Activated gamma-delta T cell treated with Interleukin-2 at 50 U/mL for 16 hours (primary cell): Measurements from ENCODE around the gene ACBD6.
A peak's percentile ranks its signal among the peaks of the same experiment; 100 is the strongest.

Experiments
- DNase-seq: peaks from one replicate; pipeline ENCODE4 v3.0.0-alpha.2; 2020

Gene ACBD6

DNA sequence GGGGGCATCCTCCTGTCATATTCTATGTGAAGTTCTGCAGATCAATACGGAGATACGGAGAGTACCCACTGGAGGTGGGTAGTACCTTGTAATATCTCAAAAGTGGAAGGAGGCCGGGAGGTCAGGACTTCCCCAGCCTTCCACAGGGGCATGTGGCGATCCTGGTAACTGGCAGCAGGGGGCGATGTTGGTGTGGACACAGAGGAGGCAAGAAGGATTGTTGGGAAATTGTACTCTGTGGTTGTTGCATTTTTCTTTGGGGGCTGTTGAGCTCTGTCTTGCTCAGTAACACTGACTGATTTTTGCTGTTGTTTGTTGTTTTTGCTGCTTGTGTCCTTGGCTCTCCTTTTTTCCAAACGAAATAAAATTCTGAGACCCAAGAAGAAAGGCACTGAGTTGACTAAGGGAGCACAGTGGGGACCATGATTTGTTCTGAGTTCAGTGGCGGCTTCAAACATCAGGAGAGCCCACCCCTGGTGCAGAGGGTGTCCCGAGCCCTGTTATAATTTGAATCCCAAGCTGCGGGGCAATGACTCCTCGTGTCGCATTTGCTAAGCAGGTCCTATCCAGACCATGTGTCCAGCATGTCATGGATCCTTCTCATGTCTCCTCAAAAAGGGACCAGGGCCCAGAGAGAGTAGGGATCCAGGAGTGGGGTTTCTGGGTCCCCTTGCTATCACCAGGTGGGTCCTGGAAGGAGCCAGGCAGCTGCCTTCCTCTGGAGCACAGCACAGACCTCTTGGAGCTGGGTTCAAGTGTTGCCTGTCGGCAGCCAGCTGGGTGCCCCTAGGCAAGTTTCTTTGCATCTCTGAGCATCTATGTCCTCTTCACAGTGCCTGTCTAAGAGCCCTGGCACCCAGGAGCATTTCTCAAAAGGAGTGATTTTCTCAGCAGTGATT is 249.5 kb downstream of the ACBD6 start:
- DNase-seq = peak; percentile 52

DNA sequence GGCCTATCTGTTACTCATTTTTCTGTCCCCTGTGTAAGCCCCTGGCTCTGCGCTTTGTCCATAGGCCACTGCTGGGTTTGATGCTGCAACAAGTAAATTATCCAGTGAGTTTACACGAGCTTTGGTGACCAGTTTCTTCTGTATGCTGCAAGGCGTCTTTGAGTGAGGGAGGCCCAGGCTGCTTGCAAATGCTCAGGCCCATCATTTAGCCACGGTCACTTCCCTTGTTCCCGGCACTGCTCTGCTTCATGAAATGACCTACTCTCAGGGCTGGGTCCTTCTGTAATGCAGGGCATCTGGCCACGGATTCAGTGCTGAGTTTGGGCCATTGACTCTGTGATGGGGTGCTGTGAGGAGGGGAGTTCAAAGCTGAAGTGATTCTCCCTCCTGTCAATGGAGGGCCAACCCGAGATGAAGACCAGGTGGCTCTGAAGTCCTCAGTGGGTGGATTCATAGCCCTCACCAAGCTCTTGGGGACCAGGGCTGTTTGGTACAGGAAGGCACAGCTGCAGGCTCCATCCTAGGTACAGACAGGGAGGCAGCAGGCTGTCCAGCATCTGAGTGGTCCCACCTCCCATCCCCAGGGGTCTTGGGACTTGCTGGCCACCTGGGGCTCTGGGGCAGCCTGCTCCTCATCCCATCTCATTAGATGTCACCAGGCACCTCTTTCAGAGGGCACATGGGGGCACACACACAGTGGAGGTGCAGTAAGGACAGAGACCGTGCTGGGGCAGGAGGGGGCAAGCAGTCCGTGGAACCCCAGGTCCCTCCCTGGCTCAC is 250.7 kb downstream of the ACBD6 start:
- no peak for DNase-seq

DNA sequence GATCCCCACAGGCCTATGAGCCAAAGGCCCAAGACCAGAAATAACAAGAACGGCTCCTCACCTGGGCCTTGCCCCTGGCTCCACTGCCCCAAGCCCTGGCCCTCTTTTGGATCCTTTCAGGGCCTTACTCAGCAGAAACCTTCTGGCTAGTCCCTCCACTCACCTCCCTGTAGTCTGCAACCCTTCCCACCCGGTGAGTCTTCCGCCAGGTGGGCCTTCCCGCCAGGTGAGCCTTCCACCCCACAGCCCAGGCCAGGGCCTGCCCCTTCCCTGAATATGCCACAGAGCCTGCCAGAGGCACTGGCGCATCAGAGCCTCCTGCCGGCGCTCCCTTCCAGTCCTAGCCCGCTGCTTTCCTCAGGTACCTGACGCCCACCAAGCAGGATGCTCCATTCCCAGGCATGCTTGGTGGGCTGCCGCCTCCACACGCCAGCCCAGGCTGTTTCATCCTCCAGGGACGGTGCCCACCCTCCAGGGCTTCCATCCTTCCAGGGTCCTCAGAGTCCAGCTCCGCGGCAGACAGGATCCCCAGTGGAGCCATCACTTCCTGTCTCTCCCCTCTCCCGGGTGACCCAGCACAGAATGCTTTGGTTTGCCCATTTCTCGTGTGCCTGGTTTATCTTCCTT is 251.4 kb downstream of the ACBD6 start:
- DNase-seq = no peak

DNA sequence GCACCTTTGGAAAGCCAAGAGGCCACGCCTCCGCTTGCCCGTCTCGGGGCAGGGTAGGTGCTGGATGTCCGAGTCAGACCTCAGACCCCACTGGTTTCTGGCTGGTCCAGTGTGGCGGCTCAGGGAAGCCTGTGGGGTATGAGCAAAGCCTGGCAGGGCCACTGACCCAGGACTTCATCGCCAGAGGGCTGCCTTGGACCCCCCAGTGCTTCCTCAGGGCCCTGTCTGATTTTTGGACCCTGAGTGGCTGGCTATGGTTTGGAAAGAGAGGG is 251.9 kb downstream of the ACBD6 start:
- no peak for DNase-seq

DNA sequence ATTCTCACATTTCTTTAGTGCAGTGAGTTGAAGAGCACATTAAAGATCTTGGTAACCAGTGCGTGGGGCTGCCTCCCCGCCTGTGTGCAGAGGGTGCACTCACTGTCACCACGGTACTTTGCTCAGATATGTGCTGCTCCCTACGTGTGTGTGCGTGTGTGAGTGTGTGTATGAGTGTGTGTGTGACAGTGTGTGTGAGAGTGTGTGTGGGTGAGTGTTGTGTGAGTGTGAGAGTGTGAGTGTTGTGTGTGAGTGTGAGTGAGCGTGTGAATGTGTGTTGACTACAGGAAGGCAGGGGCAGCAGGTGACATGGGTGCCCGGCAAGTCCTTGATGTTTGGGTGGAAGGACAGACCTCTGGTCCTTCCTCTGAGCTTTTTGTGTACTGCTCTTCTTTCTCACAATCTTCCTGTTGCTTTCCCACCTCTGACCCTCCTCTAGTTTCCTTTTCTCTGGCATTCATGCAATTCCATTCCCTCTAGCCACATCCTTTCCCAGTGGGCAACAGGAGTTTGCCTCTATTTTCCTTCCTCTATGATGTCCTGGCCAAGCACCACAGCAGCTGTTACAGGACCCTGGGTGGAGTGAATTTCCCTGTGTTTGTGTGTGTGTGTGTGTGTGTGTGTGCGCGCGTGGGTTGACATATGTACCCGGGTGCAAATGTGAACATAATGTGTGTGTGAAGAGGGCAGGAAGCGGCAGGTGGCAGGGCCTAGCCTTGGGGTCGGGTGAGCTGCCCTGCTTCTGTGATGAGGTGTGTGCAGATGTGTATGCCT is 252.5 kb downstream of the ACBD6 start:
- no peak for DNase-seq

DNA sequence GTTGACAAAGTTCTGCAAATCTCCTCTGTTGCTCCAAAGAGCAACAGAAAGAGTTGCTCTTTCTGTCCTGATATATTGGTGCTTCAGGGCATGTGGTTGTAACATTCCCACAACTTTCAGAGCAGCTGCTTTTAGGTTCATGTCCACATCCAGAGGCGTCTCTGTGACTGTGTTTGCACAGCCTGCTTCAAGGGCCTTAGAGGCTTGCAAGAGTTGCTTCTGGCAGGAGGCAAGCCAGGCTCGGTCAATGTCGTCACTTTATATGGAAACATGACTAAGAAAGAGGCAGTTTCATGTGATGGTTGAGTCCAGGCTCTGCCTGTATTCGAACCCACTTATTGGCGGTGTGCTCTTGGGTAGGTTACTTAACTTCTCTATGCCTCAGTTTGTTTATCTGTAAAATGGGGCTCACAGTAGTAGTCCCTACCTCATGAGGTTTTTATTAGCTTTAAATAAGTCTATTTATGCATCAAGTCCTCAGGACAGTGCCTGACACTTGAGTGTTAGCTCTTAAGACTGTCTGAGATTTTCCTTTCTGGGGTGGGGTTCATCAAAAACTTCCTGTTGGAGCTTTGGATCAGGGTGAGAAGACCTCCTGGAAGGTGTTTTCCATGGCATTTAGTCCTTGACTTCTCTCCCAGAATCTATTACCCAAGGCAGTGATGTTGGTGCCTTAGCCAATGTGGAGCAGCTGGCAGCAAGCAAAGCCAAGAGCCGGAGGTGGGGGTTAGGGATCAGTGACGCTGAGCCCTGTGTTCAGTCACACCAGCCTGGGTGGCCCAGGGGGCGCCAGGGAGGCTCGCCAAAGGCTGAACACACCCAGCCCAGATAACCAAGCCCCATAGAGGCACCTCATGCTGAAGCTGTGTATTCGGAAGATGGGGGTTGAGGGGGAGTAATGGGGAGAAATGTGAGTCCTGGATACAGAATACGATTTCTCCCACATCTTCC is 253.4 kb downstream of the ACBD6 start:
- DNase-seq = no peak

DNA sequence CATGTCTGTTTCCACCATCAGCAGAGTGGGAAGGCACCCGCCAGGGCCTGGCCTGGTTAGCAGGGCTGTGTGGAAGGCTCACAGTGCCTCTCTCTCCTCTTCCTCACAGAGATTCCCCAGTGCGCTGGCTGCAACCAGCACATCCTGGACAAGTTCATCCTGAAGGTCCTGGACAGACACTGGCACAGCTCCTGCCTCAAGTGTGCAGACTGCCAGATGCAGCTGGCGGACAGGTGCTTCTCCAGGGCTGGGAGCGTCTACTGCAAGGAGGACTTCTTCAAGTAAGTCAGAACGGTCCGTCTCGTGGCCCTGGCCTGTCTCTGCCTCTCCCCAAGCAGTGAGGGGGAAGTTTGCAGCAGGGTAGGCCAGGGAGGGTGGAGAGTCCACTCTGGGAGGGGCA is 254.2 kb downstream of the ACBD6 start:
- DNase-seq = no peak

DNA sequence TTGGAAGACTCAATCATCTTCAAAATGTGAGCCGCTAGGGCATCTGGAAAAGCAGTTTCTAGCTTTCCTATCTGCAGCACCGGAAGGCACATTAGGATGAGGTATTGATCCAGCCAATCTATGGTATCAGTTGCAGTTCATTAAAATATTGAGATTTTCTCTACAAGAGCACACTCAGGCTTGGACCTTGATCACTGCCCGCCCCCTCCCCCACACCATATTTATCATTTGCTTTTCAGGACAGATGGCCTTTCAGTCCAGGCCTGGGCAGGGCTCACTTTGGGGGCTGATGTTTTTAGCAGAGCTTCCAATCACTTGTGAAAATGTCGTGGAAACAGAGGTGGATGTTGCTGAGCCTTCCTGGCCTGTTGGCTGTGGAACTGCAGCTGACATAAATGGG is 254.8 kb downstream of the ACBD6 start:
- no peak for DNase-seq

DNA sequence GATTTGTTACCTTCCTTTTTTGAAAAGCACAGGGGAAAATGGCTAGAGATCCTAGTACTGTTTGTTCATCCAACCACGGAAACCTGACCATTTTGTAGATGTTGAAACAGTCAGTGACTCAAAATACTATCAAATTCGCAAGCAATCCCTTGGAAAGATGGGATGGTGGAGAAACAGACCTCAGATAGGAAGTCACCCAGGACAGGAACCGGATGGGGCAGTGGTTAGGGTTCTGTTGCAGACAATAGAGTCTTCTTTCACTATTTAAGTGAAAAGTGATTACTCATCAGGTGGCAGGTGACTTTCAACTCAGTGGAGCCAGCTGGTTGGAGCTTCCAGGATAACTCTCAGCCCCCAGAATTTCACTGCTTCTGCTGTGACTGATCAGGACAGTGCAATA is 255.3 kb downstream of the ACBD6 start:
- no peak for DNase-seq

DNA sequence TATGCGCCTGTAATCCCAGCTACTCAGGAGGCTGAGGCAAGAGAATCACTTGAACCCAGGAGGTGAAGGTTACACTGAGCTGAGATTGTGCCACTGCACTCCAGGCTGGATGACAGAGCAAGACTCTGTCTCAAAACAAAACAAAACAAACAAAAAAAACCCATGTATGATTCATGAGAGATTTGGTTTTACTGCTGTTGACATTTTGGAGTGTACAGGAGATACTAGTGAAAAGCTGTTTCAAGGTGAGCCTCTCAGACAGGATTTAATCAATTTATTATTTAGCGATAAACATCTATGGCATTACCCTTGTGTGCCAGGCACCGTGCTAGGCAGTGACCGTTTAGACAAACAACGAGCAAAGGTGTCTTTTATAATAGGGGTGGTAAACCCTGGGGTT is 255.8 kb downstream of the ACBD6 start:
- no peak for DNase-seq

DNA sequence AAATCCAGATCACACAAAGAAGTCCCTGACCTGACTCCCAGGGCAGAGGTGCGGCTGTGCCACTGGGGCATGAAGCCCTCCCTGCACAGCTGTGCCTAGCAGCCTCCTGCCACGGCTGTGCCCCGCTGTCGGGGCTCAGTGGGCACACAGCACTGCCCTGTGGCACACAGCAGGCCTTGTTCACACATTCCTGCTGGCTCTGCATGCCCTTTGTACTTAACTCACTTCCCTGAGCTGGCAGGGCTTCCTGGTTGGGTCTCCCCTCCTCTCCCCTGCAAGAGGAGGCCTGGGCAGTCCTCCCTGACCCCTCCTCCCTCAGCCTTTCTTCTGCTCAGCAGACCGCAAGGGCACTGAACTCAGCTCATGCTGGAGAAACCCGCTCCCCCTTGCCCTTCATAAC is 257.5 kb downstream of the ACBD6 start:
- DNase-seq = no peak

DNA sequence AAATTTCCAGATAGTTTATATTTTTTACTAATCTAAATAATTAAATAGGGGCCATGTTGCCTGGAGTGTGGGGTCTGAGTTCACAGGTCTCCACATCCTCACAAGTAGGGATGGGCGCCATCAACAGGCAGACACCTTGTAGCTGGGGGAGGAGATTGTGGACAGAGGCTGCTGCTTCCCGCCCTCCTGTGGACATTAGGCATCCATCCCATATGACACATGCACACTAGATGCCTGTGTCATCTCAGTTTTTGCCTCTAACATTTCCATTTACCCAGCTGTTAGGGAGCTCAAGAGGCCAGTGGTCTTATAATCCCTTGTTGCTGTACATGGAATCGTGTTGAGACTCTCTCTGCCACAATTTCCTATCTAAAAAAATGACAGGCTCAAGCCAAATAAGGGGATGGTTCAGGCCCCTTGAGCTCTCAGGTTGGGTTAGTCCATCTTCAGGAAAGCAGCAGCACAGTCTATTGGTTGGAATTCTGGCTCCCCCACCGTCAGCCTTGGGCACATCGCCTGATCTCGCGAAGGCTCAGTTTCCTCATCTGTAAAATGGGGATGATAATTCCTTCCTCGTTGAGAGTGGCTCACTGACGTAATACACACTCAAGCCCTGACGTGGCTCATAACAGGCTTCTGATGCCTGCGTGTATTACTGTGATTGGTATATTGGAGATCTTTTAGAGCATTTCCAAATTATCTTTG is 258.7 kb downstream of the ACBD6 start:
- no peak for DNase-seq

DNA sequence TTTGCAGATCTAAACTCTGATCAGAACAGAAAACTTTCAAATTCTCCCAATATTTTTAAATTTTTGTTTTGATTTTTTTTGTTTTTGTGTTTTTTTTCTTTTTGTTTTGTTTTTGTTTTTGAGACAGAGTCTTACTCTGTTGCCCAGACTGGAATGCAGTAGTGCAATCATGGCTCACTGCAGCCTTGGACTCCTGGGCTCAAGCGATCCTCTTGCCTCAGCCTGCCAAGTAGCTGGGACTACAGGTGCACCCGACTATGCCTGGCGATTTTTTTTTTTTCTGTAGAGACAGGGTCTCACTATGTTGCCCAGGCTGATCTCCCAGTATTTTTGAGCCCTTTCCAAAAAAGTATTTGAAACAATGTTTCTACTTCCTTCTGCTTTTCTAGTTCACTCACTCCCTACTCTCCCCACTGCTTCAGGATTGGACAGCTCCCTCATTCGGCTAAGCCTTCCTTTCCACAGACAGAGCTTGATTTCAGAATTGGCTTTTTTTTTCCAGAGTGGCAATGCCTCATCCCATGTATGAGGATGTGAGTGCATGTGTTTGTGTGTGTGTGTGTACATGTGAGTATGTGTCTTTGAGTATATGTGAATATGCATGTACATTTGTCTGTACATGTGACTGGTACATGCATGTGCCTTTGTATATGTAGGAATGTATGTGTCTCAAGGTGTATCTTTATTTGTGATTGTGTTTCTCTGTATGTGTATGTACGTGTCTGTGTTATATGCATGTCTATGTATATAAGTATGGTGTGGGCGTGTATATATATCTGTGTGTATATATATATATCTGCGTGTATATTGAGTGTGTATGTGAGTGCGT is 260.4 kb downstream of the ACBD6 start:
- DNase-seq = no peak

DNA sequence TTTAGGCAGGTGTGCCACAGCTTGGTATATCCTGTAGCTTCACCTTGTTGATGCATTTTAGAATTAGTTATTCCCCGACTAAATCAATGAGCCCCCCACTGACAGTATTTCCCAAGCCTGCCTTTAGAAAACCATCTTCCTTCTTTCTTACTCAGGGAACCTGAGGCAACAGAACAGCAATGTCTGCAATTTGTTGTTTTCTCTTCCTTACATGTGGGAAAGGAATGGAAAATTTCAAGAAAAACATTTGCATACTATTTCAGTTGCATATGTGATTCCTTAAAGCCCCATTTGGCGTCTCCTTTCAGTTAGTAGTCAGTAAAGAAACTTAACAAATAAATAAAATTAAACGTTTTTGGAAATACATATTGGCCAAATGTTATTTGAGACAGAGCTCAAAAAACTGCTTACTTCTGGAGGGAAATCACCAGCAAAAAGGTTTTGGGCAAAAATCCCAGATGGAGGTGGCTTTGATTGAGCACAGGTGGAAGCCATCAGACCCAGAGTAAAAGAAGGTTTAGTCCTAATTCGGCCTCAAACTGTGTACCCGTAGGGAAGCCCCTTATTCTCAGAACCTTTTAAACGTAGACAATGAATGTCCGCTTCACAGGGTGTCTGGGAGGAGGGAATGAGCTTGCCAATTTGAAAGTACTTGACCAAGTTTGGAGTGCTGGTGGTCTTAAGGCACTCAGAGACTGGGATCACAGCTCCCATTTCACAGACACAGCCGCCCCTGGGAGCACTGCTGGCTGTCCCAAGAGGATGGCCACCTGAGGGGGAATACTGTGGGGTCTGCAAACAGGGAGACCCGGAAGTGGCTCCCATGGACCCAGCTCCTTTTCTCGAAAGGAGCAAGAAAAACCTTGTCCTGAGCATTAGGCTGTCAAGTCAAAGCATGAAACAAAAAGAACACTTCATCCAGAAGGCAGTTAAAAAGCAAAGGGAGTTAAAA is 263.0 kb downstream of the ACBD6 start:
- no peak for DNase-seq

DNA sequence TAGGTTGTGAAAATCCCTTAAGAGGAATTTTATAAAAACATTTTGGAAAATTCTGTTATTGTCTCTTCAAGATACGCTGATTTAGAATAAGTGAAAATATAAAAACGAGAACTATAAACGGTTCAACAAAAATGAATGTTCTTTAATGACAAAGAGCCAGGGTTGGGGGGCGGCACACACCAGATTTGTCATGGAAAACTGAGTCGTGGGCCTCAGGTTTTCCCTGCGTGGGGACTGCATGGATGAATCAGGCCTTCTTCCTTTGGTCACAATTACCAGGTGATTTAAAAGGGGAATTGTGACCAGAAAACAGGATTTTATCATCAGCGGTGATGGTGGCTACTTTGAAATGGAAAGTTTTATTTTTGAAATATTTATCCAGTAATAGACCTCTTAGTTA is 263.7 kb downstream of the ACBD6 start:
- no peak for DNase-seq
